BJ (cell line): ENCODE measurements around the gene ACSF3. TPM values are rescaled to one million over a fixed set of nuclear protein-coding genes. Genes with fewer than 3 reads are reported as not detected.

ENCODE experiments used
- CTCF ChIA-PET: fragments of 350-600 bp; formaldehyde crosslinking; extraction: SDS; loops from one replicate; lab custom pipeline; 2021; ENCODE audit warnings: antibody characterized with exemption, inconsistent platforms; lab: Yijun Ruan, JAX
- POLR2A ChIA-PET: fragments of 300-600 bp; sonication (Branson Sonifier 250); formaldehyde crosslinking; extraction: SDS; loops from one replicate; lab custom pipeline; 2021; ENCODE audit warnings: antibody characterized with exemption; lab: Charles Lee
- DNase-seq: peaks from one replicate; pipeline ENCODE4 v3.0.0-alpha.2; 2011; ENCODE audit warnings: low read depth
- H3K27me3 ChIP-seq: 2 replicates; pipeline ENCODE4 v1.6.0; 2011; ENCODE audit warnings: low read length; ENCODE audit not compliant: control insufficient read depth, insufficient read depth
- H3K36me3 ChIP-seq: 2 replicates; pipeline ENCODE4 v1.5.1; 2011; ENCODE audit warnings: low read length; ENCODE audit not compliant: control insufficient read depth, insufficient read depth
- H3K4me3 ChIP-seq: 2 replicates; pipeline ENCODE4 v1.5.1; 2011; ENCODE audit warnings: low read depth, mild to moderate bottlenecking, control low read depth, low read length
- CTCF ChIP-seq: IDR thresholded peaks from 2 replicates; pipeline ENCODE4 v1.5.1; 2011; ENCODE audit warnings: low read depth, mild to moderate bottlenecking, control low read depth, inconsistent platforms, low read length, moderate library complexity; ENCODE audit not compliant: insufficient read depth
- polyA plus RNA-seq: library from polyadenylated mRNA; depleted of rRNA; stranded (reverse); fragments of >200 nt; gene quantifications from 2 replicates; pipeline ENCODE4 v1.2.3, GENCODE V29; 2011

Gene ACSF3
- polyA plus RNA-seq, 1 experiment: 12.5 TPM

- Histone ChIP-seq H3K4me3 (no peak overlapping the region), H3K36me3 (peaks cover 5% of the 10 kb centered on the region), H3K27me3 (no peaks in the 10 kb centered on the region)
- ChIA-PET CTCF (interaction anchor here (1.3 kb wide), 1 partner anchor 9 kb away, joined by 3 read pairs; no protein-coding TSS in a partner anchor), POLR2A (interaction anchor here (0.6 kb wide), 1 partner anchor 17 kb away, joined by 8 read pairs; no protein-coding TSS in a partner anchor)
- no peak for DNase-seq
- no peak for TF ChIP-seq CTCF
Measured at GRCh38 chr16:89134269-89134668, 40.6 kb downstream of the ACSF3 start.

GRCh38 chr16:89135166-89135565, 41.5 kb downstream of the ACSF3 start:
- H3K36me3 ChIP-seq: peaks cover 6% of the 10 kb centered on the region
- CTCF ChIA-PET: interaction anchor here (1.4 kb wide), 1 partner anchor 33 kb away, joined by 3 read pairs; no protein-coding TSS in a partner anchor
- no peak for TF ChIP-seq CTCF
- H3K27me3 ChIP-seq: no peaks in the 10 kb centered on the region
- DNase-seq: no peak
- POLR2A ChIA-PET: no interaction called here
- no peak overlapping the region for H3K4me3 ChIP-seq

GRCh38 chr16:89135971-89136765, 42.5 kb downstream of the ACSF3 start:
- H3K4me3 ChIP-seq: no peak overlapping the region
- ChIA-PET POLR2A (no interaction called here), CTCF (interaction anchor here (1.4 kb wide), 1 partner anchor 32 kb away, joined by 3 read pairs; no protein-coding TSS in a partner anchor)
- DNase-seq: no peak
- TF ChIP-seq CTCF: no peak
- H3K27me3 ChIP-seq: no peaks in the 10 kb centered on the region
- H3K36me3 ChIP-seq: peaks cover 10% of the 10 kb centered on the region

- CTCF ChIA-PET: interaction anchor here (1.2 kb wide), 1 partner anchor 322 kb away, joined by 4 read pairs; no protein-coding TSS in a partner anchor
- Histone ChIP-seq H3K27me3 (no peaks in the 10 kb centered on the region), H3K36me3 (peaks cover 11% of the 10 kb centered on the region), H3K4me3 (no peak overlapping the region)
- POLR2A ChIA-PET: no interaction called here
- DNase-seq: no peak
- TF ChIP-seq CTCF: no peak
Measured at GRCh38 chr16:89136931-89137330, 43.3 kb downstream of the ACSF3 start.

GRCh38 chr16:89137666-89138512, 44.2 kb downstream of the ACSF3 start:
- no peak for DNase-seq
- Histone ChIP-seq H3K4me3 (no peak overlapping the region), H3K36me3 (peaks cover 11% of the 10 kb centered on the region), H3K27me3 (no peaks in the 10 kb centered on the region)
- CTCF ChIA-PET: interaction anchor here (1.2 kb wide), 1 partner anchor 323 kb away, joined by 4 read pairs; no protein-coding TSS in a partner anchor
- POLR2A ChIA-PET: no interaction called here
- TF ChIP-seq CTCF: no peak
